B cell (primary cell): ENCODE data around the gene TLX2. TPM values are rescaled to one million over a fixed set of nuclear protein-coding genes. Genes with fewer than 3 reads are reported as not detected.

Experiments used
- ATAC-seq: fragments of 200-7000 bp; cut with Tn5 transposase; one replicate; pipeline ENCODE4 v1.10.0; 2021; ENCODE audit warnings: low read depth, mild to moderate bottlenecking, moderate number of reproducible peaks, moderate library complexity
- CTCF ChIA-PET: fragments of 350-600 bp; sonication (Branson Sonifier 250); formaldehyde crosslinking; loops from one replicate; lab custom pipeline; 2021; ENCODE audit warnings: antibody characterized with exemption, inconsistent platforms; lab: Charles Lee
- POLR2A ChIA-PET: fragments of 350-600 bp; sonication (Branson Sonifier 250); formaldehyde crosslinking; loops from one replicate; lab custom pipeline; 2021; ENCODE audit warnings: antibody characterized with exemption; lab: Charles Lee
- DNase-seq: peaks from one replicate; pipeline ENCODE4 v3.0.0; 2013
- H2AFZ ChIP-seq: 2 replicates; pipeline ENCODE4 v1.6.1; 2012; ENCODE audit warnings: mild to moderate bottlenecking, low read depth, low read length; ENCODE audit not compliant: insufficient read depth, poor library complexity, severe bottlenecking
- H3K27ac ChIP-seq, 2 donors: 1 replicate in 1 of 2; 2 replicates in 1 of 2; pipeline ENCODE4 v1.5.1; 2012 to 2013; ENCODE audit warnings: low read length in 2 of 2, mild to moderate bottlenecking in 2 of 2, moderate library complexity in 1 of 2
- H3K27me3 ChIP-seq, 4 experiments: fragments of 200-600 bp in 1 of 4; sonication (generic) in 1 of 4; replicated peaks in 1 of 4; 1 replicate in 2 of 4; 2 replicates in 2 of 4; pipeline versions ENCODE4 v1.6.1 to v1.7.0; 2013 to 2016; ENCODE audit warnings: low read length in 3 of 4, mild to moderate bottlenecking in 2 of 4, mixed read lengths in 1 of 4, moderate library complexity in 1 of 4; ENCODE audit not compliant: insufficient read depth in 4 of 4, control insufficient read depth in 3 of 4; ENCODE audit errors: control extremely low read depth in 1 of 4
- H3K36me3 ChIP-seq, 2 experiments: replicated peaks in 1 of 2; 1 replicate in 1 of 2; 2 replicates in 1 of 2; pipeline versions ENCODE4 v1.6.1 to v1.7.1; 2013; ENCODE audit warnings: low read length in 1 of 2; ENCODE audit not compliant: insufficient read depth in 2 of 2, control insufficient read depth in 1 of 2; ENCODE audit errors: control extremely low read depth in 1 of 2, extremely low read depth in 1 of 2
- H3K4me1 ChIP-seq, 2 donors: fragments of 200-600 bp in 1 of 2; sonication (generic) in 1 of 2; 1 replicate in 1 of 2; 2 replicates in 1 of 2; pipeline versions ENCODE4 v1.5.1 to v1.6.1; 2013 to 2017; ENCODE audit warnings: low read length in 2 of 2; ENCODE audit not compliant: control insufficient read depth in 2 of 2, insufficient read depth in 2 of 2
- H3K4me2 ChIP-seq: replicated peaks from 2 replicates; pipeline ENCODE3; 2012; ENCODE audit warnings: mild to moderate bottlenecking, low read depth, low read length; ENCODE audit not compliant: poor library complexity, severe bottlenecking
- H3K4me3 ChIP-seq, 5 experiments: fragments of 200-600 bp in 1 of 5; sonication (generic) in 1 of 5; 1 replicate in 3 of 5; 2 replicates in 2 of 5; pipeline versions ENCODE4 v1.5.1 to v1.7.0; 2011 to 2016; ENCODE audit warnings: low read length in 4 of 5, mild to moderate bottlenecking in 4 of 5, low read depth in 2 of 5, control low read depth in 1 of 5, moderate library complexity in 1 of 5; ENCODE audit not compliant: insufficient read depth in 1 of 5; ENCODE audit errors: control extremely low read depth in 1 of 5, extremely low read depth in 1 of 5
- H3K79me2 ChIP-seq: fragments of 200-600 bp; sonication (generic); one replicate; pipeline ENCODE4 v1.6.0; 2016; ENCODE audit warnings: low read length; ENCODE audit not compliant: control insufficient read depth, insufficient read depth
- H3K9ac ChIP-seq: fragments of 200-600 bp; sonication (generic); 2 replicates; pipeline ENCODE4 v1.6.1; 2017; ENCODE audit warnings: mild to moderate bottlenecking, low read length, moderate library complexity
- H3K9me3 ChIP-seq, 3 donors: one replicate each; pipeline versions ENCODE4 v1.6.1 to v1.7.1; 2013; ENCODE audit warnings: low read length in 2 of 3; ENCODE audit not compliant: control insufficient read depth in 2 of 3, insufficient read depth in 1 of 3; ENCODE audit errors: control extremely low read depth in 1 of 3
- H4K20me1 ChIP-seq: 2 replicates; pipeline ENCODE4 v1.6.0; 2012; ENCODE audit warnings: mild to moderate bottlenecking, low read length; ENCODE audit not compliant: insufficient read depth, control insufficient read depth, poor library complexity, severe bottlenecking
- H3K27ac Mint-ChIP-seq: one replicate; pipeline ENCODE4 v1.8.0; 2021; ENCODE audit warnings: mixed read lengths
- H3K27me3 Mint-ChIP-seq: one replicate; pipeline ENCODE4 v1.8.0; 2021; ENCODE audit warnings: mixed read lengths
- H3K4me1 Mint-ChIP-seq: one replicate; pipeline ENCODE4 v1.8.0; 2021; ENCODE audit warnings: mixed read lengths
- H3K4me3 Mint-ChIP-seq: one replicate; pipeline ENCODE4 v1.8.0; 2021; ENCODE audit warnings: mixed read lengths
- H3K9me3 Mint-ChIP-seq: one replicate; pipeline ENCODE4 v1.8.0; 2022; ENCODE audit warnings: mixed read lengths; ENCODE audit not compliant: insufficient read depth
- EZH2 ChIP-seq: IDR thresholded peaks from 2 replicates; pipeline ENCODE4 v1.6.1; 2012; ENCODE audit warnings: borderline replicate concordance, low read depth, mild to moderate bottlenecking, moderate library complexity, low read length; ENCODE audit not compliant: insufficient read depth, poor library complexity, severe bottlenecking
- WGBS: methylation state at CpG from one replicate; pipeline ENCODE4 v1.1.5; 2013; ENCODE audit warnings: missing lambda C conversion rate; ENCODE audit not compliant: insufficient coverage; 5-methylcytosine and 5-hydroxymethylcytosine counted together
- intact Hi-C: fragments of 100-400 bp; cut with micrococcal nuclease; formaldehyde crosslinking; loops from one replicate; pipeline ENCODE4 v1.10.0; 2022
- polyA plus RNA-seq: library from polyadenylated mRNA; depleted of rRNA; stranded (reverse); fragments of >200 nt; gene quantifications from 2 replicates; pipeline ENCODE4 v1.2.3, GENCODE V29; 2012
- total RNA-seq, 2 donors: library from RNA; stranded (reverse); fragments of 120-200 nt in 1 of 2; gene quantifications; 1 replicate in 1 of 2; 2 replicates in 1 of 2; pipeline versions ENCODE4 v1.2.3 to v1.2.4, GENCODE V29; 2013 to 2022
- TF ChIP-seq, protein P1 (sequence below): fragments of 200-600 bp; IDR thresholded peaks from one replicate; pipeline ENCODE4 v1.8.0; 2022; ENCODE audit warnings: antibody characterized with exemption, mild to moderate bottlenecking

Gene TLX2
- total and polyA plus RNA-seq, 2 donors (not counting 1 experiment from before 2014, with no cell fraction given) = 0.06 TPM; not detected in 1

DNA sequence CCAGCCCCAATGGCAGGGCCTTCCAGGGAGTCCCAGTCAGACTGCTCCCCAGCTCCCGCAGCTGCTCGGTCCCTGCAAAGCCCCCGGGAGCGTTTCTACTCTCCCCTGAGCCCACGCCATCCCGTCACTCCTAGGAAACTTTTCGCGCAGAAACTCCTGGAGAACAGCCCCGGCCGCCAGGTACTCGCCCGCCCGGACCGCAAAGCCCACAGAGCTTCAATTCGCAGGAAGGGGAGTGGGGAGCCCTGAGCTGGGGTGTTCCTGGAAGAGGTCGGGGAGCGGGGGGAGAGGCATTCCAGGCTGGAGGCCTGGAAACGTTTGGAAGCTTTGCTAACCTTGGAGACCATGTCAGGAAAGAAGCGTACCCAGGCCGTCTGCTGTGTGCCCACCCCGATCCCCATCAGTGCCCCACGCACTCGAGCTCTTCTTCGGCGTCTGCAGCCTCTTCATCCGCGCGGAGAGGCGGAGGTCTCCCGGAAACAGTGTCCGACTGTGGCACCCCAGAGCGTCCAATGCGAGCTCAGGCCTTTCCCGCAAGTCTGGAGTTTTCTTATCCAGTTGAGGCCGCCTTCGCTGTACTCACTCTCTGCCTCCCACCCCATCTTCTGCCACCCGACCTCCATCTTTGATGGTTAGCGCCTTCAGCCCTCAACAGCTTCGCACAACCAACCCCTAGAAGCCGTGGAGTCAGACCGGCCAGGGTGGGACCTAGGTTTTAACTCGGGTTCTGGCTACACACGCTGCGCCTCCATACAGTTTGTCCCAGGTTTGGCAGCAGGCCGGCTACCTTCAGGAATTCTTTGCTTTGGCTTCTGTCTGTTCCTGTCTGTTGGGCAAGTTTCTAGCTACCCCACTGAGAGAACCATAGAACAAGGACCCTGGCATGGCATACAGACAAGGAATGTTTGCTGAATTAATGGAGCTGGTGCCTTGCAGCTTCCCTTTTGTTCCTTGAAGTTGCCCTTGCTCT, 10.5 kb upstream of the TLX2 start:
- no peak for ATAC-seq
- no peaks in the 10 kb centered on the region for H4K20me1 ChIP-seq
- peak overlapping the region; percentile 67 for H3K9ac ChIP-seq
- Mint-ChIP-seq H3K9me3 (no peaks in the 10 kb centered on the region), H3K27me3 (peaks cover 54% of the 10 kb centered on the region), H3K4me1 (peaks cover 74% of the 10 kb centered on the region), H3K4me3 (peak overlapping the region; percentile 86), H3K27ac (peak overlapping the region; percentile 81)
- peak overlapping the region; percentile 94 for H3K4me2 ChIP-seq
- no peak for DNase-seq
- intact Hi-C loops = loop anchor here (1.0 kb wide), 1 partner anchor 84 kb away; no protein-coding TSS in a partner anchor
- no peak overlapping the region for H3K27ac ChIP-seq
- peaks cover 0 to 10% of the 10 kb centered on the region in 2 experiments for H3K36me3 ChIP-seq
- TF ChIP-seq, protein P1, sequence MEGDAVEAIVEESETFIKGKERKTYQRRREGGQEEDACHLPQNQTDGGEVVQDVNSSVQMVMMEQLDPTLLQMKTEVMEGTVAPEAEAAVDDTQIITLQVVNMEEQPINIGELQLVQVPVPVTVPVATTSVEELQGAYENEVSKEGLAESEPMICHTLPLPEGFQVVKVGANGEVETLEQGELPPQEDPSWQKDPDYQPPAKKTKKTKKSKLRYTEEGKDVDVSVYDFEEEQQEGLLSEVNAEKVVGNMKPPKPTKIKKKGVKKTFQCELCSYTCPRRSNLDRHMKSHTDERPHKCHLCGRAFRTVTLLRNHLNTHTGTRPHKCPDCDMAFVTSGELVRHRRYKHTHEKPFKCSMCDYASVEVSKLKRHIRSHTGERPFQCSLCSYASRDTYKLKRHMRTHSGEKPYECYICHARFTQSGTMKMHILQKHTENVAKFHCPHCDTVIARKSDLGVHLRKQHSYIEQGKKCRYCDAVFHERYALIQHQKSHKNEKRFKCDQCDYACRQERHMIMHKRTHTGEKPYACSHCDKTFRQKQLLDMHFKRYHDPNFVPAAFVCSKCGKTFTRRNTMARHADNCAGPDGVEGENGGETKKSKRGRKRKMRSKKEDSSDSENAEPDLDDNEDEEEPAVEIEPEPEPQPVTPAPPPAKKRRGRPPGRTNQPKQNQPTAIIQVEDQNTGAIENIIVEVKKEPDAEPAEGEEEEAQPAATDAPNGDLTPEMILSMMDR = no peak
- TF ChIP-seq EZH2 = no peak
- H2AFZ ChIP-seq = peak overlapping the region; percentile 73
- H3K27me3 ChIP-seq = peaks cover 0 to 71% (median 29%) of the 10 kb centered on the region in 4 experiments
- H3K9me3 ChIP-seq = peaks cover 0 to 23% (median 0%) of the 10 kb centered on the region in 3 donors
- ChIA-PET CTCF (interaction anchor here (0.8 to 8.1 kb wide), 11 partner anchors 8 to 84 kb away, joined by 3 to 111 read pairs (median 4); partner anchors contain the start of genes AUP1, CCDC142, TLX2 and TTC31), POLR2A (interaction anchor here (0.5 to 1.6 kb wide), 5 partner anchors 46 to 680 kb away, joined by 3 to 6 read pairs (median 3); partner anchors contain the start of gene WBP1)
- peaks cover 53 to 56% of the 10 kb centered on the region in 2 donors for H3K4me1 ChIP-seq
- peaks cover 8% of the 10 kb centered on the region for H3K79me2 ChIP-seq
- peak overlapping the region in 4 of 5 experiments; percentile 46 to 67 (median 54) for H3K4me3 ChIP-seq
- 62% methylated on average over 45 of the region's 45 CpGs for WGBS
